GM23338 (cell line): ENCODE measurements around the gene KRTAP5-10.
"Not testable (repeated sequence)": the region's sequence is repeated elsewhere in the genome, so short reads cannot be mapped to it uniquely, and the experiment has no call there.

Experiments
- CREB1 ChIP-seq: fragments of 250-450 bp; sonication (Bioruptor Pico); IDR thresholded peaks from 2 replicates; pipeline ENCODE4 v1.5.0; 2020; ENCODE audit warnings: low read depth, mild to moderate bottlenecking, moderate library complexity
- EZH2 ChIP-seq: fragments of 200-600 bp; sonication (generic); IDR thresholded peaks from one replicate; pipeline ENCODE4 v1.8.0; 2017; ENCODE audit warnings: antibody characterized with exemption, mild to moderate bottlenecking, low read depth; ENCODE audit not compliant: unreplicated experiment
- EZH2phosphoT487 ChIP-seq: fragments of 200-600 bp; sonication (generic); IDR thresholded peaks from one replicate; pipeline ENCODE4 v1.8.1; 2018; ENCODE audit warnings: antibody characterized with exemption; ENCODE audit not compliant: unreplicated experiment
- JUNB ChIP-seq: IDR thresholded peaks from one replicate; pipeline ENCODE4 v1.6.1; 2016; ENCODE audit warnings: antibody characterized with exemption; ENCODE audit not compliant: unreplicated experiment
- NANOG ChIP-seq: IDR thresholded peaks from 2 replicates; pipeline ENCODE4 v1.6.1; 2016; ENCODE audit warnings: antibody characterized with exemption, borderline replicate concordance
- POLR2AphosphoS5 ChIP-seq: IDR thresholded peaks from 2 replicates; pipeline ENCODE4 v1.6.1; 2016; ENCODE audit warnings: antibody characterized with exemption, low read depth
- STAT1 ChIP-seq: IDR thresholded peaks from one replicate; pipeline ENCODE4 v1.6.1; 2016; ENCODE audit warnings: antibody characterized with exemption; ENCODE audit not compliant: unreplicated experiment
- ZNF114 ChIP-seq: fragments of 250-450 bp; sonication (Bioruptor Pico); IDR thresholded peaks from 2 replicates; pipeline ENCODE4 v1.5.0; 2020; ENCODE audit warnings: mild to moderate bottlenecking, moderate library complexity
- ZNF331 ChIP-seq: fragments of 250-450 bp; sonication (Bioruptor Pico); IDR thresholded peaks from 2 replicates; pipeline ENCODE4 v1.5.0; 2020; ENCODE audit warnings: low read depth, mild to moderate bottlenecking, moderate library complexity
- ZNF462 ChIP-seq: fragments of 250-450 bp; sonication (Bioruptor Pico); IDR thresholded peaks from 2 replicates; pipeline ENCODE4 v1.5.0; 2020; ENCODE audit warnings: mild to moderate bottlenecking, moderate library complexity
- TF ChIP-seq, protein P1 (sequence below), 2 experiments: fragments of 200-600 bp in 1 of 2; sonication (generic) in 1 of 2; conservative IDR thresholded peaks; 2 replicates each; pipeline versions ENCODE4 v1.5.1 to v1.6.1; 2016 to 2017; ENCODE audit warnings: antibody characterized with exemption in 2 of 2, low read depth in 2 of 2, mild to moderate bottlenecking in 2 of 2, moderate library complexity in 1 of 2
- TF ChIP-seq, protein P2 (sequence below): IDR thresholded peaks from one replicate; pipeline ENCODE4 v1.6.1; 2018; ENCODE audit warnings: antibody characterized with exemption; ENCODE audit not compliant: unreplicated experiment
- TF ChIP-seq, protein P3 (sequence below): IDR thresholded peaks from 2 replicates; pipeline ENCODE4 v1.6.1; 2016; ENCODE audit warnings: antibody characterized with exemption

GRCh38 chr11:71614366-71614917 lies 49.1 kb downstream of the KRTAP5-10 start:
- TF ChIP-seq, protein P1, sequence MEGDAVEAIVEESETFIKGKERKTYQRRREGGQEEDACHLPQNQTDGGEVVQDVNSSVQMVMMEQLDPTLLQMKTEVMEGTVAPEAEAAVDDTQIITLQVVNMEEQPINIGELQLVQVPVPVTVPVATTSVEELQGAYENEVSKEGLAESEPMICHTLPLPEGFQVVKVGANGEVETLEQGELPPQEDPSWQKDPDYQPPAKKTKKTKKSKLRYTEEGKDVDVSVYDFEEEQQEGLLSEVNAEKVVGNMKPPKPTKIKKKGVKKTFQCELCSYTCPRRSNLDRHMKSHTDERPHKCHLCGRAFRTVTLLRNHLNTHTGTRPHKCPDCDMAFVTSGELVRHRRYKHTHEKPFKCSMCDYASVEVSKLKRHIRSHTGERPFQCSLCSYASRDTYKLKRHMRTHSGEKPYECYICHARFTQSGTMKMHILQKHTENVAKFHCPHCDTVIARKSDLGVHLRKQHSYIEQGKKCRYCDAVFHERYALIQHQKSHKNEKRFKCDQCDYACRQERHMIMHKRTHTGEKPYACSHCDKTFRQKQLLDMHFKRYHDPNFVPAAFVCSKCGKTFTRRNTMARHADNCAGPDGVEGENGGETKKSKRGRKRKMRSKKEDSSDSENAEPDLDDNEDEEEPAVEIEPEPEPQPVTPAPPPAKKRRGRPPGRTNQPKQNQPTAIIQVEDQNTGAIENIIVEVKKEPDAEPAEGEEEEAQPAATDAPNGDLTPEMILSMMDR (conservative IDR thresholded peaks at IDR 0.05; ENCODE audit: low read depth in 2 of 2): not testable (repeated sequence)
- TF ChIP-seq, protein P2, sequence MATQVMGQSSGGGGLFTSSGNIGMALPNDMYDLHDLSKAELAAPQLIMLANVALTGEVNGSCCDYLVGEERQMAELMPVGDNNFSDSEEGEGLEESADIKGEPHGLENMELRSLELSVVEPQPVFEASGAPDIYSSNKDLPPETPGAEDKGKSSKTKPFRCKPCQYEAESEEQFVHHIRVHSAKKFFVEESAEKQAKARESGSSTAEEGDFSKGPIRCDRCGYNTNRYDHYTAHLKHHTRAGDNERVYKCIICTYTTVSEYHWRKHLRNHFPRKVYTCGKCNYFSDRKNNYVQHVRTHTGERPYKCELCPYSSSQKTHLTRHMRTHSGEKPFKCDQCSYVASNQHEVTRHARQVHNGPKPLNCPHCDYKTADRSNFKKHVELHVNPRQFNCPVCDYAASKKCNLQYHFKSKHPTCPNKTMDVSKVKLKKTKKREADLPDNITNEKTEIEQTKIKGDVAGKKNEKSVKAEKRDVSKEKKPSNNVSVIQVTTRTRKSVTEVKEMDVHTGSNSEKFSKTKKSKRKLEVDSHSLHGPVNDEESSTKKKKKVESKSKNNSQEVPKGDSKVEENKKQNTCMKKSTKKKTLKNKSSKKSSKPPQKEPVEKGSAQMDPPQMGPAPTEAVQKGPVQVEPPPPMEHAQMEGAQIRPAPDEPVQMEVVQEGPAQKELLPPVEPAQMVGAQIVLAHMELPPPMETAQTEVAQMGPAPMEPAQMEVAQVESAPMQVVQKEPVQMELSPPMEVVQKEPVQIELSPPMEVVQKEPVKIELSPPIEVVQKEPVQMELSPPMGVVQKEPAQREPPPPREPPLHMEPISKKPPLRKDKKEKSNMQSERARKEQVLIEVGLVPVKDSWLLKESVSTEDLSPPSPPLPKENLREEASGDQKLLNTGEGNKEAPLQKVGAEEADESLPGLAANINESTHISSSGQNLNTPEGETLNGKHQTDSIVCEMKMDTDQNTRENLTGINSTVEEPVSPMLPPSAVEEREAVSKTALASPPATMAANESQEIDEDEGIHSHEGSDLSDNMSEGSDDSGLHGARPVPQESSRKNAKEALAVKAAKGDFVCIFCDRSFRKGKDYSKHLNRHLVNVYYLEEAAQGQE: not testable (repeated sequence)
- not testable (repeated sequence) for TF ChIP-seq EZH2; JUNB; CREB1; POLR2AphosphoS5; EZH2phosphoT487; NANOG; STAT1; ZNF114 (CRISPR knock-in tag); ZNF331 (CRISPR knock-in tag); ZNF462
- TF ChIP-seq, protein P3, sequence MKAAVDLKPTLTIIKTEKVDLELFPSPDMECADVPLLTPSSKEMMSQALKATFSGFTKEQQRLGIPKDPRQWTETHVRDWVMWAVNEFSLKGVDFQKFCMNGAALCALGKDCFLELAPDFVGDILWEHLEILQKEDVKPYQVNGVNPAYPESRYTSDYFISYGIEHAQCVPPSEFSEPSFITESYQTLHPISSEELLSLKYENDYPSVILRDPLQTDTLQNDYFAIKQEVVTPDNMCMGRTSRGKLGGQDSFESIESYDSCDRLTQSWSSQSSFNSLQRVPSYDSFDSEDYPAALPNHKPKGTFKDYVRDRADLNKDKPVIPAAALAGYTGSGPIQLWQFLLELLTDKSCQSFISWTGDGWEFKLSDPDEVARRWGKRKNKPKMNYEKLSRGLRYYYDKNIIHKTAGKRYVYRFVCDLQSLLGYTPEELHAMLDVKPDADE: not testable (repeated sequence)
